HG03039 (cell line): ENCODE results near the gene SFXN5.

ENCODE experiments used
- ATAC-seq: cut with Tn5 transposase; IDR thresholded peaks from one replicate; pipeline ENCODE4 v1.9.1; 2021; ENCODE audit warnings: mild to moderate bottlenecking, moderate library complexity; ENCODE audit not compliant: unreplicated experiment

The SFXN5 gene

DNA sequence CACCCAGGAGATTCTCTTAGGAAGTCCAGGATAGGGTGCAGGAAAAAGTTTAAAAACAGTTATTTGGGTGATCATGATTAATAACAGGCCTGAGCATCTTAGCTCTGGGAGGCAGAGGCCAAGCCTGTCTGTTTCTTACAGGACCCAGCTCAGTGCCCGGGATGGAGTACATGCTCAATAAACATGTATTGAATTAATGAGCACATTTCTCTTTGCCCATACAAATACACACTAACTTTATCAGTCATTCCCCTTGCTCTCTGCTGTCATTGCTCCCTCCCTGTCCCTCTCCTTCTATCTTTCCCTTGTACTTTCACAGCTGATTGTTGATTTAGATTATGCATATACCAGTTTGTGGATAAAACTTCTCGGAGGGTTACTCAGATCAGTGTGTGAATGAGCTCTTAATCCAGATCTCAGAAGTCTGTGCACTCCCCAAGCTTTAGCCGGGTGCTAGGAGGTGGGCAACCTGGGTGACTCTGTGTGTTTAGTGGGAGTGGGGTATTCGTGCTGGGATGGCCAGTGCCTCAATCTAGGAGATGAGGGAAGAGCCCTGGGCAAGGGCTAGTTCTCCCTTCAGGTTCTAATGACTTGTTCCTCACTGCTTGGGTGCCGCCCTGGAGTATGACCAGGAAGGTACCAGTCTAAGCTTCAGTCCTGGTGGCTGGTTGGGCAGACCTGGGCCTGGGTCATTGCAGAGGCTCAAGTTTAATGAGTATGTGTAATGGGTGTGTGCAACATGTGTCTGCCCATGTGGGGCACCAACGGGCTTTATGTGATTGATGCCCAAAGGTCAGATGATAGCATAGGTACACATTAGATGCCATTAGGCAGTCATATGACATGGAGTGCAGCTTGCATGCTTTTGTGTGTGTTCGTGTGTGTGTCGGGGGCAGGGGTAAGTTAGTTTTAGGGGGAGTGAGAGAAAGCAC lies 143.6 kb downstream of the SFXN5 start:
- no peak for ATAC-seq

DNA sequence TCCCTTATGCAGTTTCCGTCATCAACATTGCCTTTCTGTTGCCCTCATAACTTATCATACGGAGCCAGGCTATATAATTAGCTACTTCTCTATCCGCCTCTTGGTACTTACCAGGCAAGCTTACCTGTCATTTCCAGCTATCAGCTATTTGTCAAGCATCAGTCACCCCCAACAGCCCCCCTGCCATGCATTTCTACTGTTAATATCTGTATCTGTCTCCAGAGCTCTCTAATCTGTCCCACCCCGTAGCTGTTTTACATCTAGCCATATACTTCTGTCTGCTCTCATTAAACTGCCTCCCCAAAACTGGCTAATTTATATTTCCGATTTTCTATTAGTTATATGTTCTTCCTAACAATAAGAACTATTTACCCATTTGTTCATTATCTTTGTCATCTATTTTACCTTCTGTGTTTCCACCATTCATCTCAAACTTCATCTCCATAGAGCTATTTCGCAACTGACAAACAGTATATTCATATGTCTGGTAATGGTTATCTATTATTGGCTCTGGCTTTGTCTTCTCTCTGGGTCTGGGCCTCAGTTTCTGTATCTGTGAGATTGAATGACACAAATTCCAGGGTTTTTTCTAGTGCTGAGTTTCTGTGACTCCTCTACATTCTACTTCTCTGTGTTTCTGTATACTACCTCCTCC lies 144.6 kb downstream of the SFXN5 start:
- ATAC-seq: no peak

DNA sequence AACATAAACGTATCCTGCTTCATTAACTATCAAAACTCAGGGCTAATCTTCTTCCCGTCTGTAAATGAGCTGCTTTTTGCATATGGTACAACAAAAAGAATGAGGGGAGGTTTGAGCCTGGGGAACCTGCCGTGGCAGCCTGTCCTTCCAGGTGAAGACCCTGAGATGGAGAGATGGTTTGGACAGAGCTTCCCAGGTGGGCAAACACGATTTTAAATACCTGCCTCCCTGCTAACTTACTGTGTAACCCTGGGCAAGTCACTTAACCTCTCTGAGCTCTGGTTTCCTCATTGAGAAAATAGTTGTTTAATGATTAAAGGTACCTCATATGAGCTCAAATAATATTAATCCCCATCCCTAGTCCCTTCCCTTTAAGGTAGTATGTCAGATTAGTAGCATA lies 145.1 kb downstream of the SFXN5 start:
- no peak for ATAC-seq

DNA sequence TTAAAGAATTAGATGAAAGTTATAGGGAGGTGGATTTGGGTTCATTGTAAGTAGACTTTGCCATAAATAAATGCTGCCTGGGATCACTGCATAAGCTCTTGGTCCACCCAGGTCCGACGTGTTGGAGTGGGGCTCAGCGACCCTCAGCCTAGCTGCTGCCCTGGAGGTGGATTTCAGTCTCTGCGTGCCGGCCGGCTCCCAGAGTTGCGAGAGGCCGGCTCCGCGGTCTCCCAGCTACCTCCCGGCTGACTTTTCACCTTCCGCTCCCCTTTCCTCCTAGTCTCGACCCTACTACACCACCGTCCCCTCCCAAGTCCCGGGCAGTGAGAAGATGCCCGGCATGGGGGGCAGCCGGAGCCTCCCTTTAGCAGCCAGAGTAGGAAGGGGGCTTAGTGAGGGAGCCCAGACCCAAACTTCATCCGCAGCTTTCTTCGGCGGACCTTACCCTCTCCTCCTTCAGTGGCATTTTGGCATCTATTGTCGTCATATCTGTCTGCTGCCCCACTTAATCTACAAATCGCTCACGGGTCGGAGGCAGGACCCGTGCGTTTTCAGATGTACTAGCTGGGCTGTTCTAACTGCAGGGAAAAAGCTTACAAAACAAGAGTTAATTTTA lies 146.1 kb downstream of the SFXN5 start:
- ATAC-seq: no peak

DNA sequence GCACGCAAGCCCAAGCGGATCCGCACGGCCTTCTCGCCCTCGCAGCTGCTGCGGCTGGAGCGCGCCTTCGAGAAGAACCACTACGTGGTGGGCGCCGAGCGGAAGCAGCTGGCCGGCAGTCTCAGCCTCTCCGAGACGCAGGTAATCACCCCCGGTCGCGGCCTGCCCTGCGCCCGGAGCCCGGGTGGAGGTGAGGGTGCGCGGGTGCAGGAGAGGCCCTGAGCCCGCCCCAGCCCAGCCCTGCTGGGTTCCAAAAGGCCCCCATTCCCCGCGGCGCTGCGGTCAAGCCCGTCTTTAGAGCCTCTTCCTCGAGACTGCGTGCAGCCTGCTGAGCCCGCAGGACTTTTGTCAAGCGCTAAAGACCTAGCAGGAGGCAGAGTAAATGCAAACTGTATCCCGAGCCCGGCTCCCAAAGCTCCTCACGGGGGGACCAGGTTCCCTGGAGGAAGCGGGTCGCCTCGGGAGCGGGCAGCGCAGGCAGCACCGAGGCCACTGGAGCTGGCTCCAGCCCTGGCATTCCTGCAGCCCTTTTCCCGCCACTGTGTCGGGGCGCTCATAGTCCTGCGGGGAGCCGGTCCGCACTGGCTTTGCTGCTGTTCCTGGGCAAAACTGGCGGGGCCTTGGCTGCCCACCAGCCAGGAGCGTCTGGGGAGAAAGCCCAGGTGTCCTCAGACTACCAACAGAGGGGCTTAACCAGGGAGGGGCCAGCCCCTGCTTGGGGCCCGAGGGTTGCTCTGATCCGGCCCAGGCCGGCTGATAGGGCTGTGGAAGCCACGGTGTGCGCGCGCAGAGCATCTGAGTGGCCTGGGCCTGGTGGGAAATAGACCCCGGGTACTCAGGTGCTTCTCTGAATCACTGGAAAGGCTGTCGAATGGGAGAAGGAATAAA lies 146.9 kb downstream of the SFXN5 start:
- no peak for ATAC-seq

DNA sequence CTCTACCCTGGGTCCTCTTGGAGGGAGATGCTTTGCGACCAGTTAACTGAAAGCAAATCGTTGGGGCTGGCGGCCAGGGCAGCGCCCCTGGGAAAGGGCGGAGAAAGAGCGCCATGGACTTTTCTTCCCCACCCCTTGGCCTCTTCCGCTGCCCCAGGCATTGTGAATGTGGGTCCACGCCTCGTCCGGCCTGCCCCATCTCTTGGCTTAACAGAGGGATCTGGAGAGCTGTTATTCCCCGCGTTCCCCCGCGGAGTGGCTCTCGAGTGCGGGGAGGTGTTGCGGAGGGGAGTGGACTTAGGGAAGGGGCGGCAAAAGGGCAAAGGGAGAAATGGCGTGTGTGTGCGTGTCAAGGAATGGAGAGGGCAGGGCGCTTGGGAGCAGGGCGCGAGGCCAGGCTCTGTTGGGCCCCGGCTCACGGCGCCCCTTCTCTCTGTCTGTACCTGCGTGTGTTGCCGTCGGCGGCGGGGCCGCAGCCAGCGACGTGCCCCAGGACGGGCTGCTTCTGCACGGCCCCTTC lies 147.6 kb downstream of the SFXN5 start:
- no peak for ATAC-seq

DNA sequence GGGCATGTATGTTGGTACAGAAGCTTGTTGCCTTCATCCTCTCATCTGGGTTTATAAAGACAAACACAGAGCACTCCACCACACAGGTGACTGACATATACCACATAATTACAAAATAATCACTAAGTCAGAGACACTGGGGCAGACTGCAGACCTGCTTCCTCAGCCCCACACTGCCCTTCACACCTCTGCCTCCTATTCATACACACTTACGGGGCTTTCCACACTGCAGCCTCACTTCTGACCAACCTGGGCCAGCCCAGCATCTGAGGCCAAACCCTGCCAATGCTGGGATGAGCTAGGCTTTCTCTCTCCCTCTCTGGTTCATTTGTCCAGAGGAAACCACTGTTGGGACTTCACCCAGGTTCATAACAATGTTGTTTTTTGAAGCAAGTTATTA lies 149.7 kb downstream of the SFXN5 start:
- no peak for ATAC-seq

DNA sequence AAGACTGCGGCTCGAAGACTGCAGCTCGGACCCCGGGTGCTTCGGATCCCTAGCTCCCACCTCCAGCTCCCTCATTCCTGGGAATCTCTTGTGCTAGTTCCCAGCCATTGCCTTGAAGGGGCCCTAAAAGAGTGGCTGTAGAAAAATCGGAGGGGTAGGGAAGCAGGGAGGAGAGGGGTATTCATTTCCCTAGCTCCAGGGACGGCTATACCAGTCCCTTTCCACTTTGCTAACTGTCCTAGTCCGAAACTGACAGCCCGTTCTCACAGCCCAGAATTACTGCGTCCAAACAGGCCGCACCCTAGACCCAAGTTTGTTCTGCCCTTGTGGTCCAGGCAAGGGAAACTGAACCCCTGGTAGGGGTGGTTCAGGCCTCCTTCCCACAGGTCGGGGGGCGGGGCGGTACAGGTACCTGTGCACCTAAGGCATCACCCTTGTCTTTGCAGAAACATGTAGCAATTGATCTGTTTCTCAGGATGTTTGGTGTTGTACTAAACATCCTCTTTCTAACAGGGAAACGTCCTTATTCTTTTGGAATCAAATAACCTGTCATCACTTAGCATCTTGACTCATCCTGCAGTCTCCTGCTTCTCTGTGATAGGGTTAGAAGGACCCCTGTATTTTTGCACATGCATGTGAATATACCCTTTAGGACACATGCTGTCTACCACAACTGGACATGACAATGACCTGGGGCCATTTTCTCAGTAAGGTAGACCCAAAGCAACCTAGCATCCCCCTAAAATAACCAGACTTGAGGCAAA lies 150.2 kb downstream of the SFXN5 start:
- no peak for ATAC-seq

DNA sequence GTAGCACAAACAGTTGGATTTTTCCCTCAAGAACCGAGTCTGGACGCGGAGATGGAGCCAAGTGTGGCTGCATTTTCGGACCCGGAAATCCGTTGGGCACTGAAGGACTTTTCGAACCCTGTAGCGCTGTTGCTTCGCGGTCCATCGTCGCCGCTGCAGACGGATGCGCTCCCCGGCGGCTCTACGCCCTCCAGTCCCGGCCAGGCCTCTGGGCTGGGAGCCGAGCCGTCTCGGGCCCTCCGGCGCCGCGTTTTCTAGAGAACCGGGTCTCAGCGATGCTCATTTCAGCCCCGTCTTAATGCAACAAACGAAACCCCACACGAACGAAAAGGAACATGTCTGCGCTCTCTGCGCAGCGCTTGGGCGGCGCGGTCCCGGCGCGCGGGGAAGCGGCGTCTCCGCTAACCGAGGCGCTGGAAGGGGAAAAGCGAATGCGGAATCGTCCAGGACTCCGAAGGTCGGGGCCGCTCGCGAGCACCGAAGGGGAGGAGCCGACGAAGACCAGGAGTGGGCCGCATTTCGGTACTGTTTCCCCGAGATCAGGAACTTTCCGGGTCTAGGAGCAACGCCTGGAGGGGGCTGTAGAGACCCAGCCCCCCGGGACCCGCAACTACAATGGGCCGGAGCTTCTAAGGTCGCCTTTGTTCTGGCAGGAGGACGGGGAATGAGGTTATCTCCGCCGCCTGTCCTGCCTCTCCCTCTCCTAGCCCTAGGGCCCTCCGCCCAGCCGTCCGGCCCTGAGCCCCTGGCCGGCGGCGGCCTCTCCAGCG lies 151.0 kb downstream of the SFXN5 start:
- no peak for ATAC-seq

DNA sequence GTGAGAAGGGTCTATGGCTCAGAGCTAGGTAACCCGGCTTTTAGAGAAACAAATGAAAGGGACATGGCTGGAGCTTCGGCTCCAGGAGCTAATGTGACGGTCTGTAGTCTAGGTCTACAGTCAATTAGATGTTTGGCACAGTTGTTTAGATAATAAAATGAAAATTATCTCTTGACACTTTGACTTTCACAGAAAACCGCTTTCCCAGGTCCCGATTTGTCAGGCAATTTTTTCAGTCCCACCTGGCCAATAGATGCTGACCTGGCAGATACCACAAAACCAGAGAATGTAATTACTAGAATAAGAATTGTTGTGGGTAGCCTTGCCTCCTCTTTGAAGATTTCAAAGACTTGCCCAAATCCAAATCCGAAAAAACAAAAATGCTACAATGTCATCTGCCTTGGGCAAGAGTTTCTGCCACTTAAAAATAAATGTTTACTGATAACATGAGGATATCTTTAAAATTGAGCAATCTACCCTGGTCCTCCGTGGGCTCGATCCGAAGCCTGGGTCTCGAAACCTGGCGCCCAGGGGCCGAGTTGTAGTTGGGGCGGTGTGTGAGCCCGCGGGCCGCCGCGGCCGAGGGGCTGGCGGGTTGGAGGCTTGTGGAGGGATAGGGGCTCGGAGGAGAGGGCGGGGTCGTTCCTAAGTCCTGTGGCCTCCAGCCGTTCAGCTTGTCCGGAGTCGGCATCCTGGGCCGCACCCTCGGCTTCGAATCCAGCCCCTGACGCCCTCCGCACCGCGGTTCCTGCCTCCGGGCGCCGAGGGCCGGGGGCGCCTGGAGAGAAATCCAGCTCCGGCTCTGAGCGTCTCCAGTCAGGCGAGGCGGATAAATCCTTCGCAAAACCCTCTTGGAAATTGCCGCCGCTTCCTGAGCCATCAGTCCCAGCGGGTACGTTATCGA lies 151.8 kb downstream of the SFXN5 start:
- ATAC-seq: no peak

DNA sequence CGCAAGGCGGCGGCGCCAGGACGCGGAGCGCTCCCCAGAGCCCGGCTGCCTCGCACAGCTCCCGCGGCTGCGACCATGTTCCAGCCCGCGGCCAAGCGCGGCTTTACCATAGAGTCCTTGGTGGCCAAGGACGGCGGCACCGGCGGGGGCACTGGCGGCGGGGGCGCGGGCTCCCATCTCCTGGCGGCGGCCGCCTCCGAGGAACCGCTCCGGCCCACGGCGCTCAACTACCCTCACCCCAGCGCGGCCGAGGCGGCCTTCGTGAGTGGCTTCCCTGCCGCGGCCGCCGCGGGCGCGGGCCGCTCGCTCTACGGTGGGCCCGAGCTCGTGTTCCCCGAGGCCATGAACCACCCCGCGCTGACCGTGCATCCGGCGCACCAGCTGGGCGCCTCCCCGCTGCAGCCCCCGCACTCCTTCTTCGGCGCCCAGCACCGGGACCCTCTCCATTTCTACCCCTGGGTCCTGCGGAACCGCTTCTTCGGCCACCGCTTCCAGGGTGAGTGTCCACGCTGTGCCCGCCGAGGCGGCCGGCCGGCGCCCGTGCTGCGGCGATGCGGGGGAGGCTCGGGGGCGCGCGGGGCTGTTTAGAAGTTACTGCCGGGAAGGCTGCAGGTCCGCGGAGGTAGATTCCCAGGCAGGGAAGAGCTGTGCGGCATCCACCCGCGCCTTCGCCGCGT lies 153.5 kb downstream of the SFXN5 start:
- peak; percentile 0 for ATAC-seq

DNA sequence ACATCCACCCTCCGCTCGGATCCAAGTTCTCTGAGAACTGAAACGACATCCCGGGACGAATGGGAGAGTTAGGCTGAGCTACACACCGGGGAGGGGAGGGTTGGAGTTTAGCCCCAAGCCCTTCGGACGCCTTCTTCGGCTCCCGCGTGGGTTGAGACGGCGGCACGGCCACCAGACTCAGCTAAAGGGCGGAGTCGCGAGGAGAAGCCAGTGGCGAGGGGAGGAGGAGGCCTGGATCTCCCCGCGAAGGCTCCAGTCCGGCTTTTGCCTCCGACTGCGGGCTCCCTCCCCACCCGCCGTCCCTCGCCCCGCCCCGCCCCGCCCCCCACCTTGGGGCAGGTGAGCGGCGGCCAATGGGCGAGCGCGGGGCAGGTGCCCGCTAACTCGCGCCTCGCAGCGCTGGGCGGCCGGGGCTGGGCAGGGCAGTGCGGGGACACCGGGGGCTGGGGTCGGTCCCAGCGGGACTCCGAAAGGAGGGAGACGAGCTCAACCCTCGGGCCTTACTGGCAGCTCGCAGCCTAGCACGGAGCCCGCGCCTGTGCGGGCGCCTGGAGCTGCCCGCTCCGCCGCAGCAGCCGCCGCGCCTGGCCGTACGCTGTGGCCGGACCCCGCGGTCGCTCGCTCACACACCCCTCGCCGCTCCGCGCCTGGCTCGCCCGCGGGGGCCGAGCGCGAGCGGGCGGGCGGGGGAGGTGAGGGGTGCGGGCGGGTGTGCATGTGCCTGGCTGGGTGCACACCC lies 154.2 kb downstream of the SFXN5 start, which contains the start of gene EMX1:
Gene EMX1 (plus strand): TSS at position 382 of the 739 bp plus-strand sequence. CDS start 334 bp downstream, at position 716.
- peak; percentile 42 for ATAC-seq

DNA sequence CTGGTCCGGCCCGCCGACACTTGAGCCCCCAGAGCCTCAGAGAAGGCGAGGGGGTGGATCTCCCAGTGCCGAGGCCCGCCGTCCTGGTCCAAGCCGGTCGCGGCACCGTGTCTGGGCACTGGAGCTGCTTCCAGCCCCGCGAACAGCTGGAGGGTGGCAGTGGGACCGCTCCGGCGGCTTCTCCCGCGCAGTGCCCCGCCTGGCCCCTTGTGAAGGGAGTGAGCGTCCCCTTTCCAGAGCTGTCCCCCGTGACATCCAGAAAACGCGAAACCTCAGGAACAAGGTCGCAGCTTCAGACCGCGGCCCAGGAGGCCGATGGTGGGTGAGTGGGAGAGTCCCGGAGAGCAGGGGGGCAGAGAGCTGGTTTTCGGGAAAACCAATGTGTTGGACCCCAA lies 154.8 kb downstream of the SFXN5 start:
- ATAC-seq: peak; percentile 1

DNA sequence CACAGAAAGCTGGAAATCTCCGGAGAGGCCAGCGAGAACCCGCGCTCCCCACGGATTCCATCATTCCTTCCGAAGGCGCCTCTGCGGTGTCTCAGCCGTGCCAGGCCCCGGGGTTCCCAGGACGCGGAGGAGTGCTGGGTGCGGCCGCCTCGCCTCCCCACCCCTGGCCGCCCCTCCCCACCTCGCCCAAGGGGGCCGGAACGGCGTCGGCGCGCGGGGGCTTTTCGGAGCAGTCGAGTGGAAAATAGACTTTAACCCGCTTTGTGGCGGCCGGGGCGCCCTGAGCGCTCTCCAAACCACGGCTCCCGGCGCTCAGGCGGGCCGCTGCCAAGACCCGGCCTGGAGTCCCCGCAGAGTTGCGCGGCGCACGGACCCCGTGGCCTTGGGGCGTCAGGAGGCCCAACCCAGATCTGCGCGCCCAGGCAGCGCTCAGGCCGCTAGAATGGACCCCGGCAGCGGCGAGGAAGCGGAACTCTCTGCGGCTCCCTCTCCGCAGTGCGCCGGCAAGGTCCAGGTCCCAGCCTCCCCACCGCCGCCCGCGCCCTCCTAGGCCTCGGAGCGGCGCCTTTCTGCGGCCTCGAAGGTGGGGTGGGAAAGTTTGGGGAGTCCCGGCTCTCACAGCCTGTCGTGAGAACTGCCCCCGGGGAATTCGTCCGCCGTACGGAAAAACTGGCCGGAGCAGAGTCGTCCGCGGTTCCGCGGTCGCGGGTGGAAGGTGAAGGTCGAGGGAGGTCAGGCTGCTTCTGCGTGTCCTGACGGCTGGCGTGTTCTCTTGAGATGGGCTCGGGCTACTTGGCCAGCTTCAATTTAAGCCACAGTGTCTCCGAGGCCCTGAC lies 155.4 kb downstream of the SFXN5 start:
- ATAC-seq: peak; percentile 51

DNA sequence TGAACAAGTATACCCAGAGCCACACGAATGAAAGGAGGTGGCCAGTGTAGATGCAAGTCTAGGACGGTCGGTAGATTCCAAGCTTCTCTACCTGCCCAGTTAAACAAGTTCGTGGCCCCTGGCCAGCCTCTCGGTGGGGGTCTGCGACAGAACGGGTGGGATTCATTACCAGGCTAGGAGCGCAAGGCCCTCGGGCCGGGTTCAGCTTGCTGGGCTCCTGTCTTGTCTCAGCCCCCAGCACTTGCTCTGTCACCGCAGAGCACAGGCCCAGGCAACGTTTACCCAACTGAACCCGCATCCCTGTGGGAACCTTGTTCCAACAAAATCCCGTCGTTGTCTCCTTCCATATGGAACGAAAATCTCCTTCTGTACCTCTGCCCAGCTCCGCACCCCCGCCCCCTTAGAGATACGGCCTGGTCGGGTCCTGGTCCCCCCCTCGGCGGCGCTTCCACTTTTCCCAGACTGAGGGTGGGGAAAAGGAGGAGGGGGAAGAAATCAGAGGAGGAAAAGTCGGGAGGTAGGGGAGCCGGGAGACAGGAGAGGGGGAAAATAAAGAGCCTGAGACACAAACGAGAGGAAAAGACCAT lies 156.1 kb downstream of the SFXN5 start:
- ATAC-seq: no peak
